ENCODE results near the gene SEMA4D.

Gene SEMA4D

GRCh38 chr9:89342948-89343347 is 155.0 kb downstream of the SEMA4D start:
- DNase-seq: no peak

GRCh38 chr9:89342213-89342612 is 155.7 kb downstream of the SEMA4D start:
- no peak for DNase-seq

- DNase-seq: no peak
Measured at GRCh38 chr9:89340332-89340731, 157.6 kb downstream of the SEMA4D start.

- no peak for DNase-seq
Measured at GRCh38 chr9:89339807-89340206, 158.1 kb downstream of the SEMA4D start.

GRCh38 chr9:89330513-89330912 is 167.4 kb downstream of the SEMA4D start:
- DNase-seq: no peak

- DNase-seq: no peak
Measured at GRCh38 chr9:89329917-89330316, 168.0 kb downstream of the SEMA4D start.

- DNase-seq: no peak
Measured at GRCh38 chr9:89328064-89328463, 169.8 kb downstream of the SEMA4D start.

GRCh38 chr9:89325733-89326132 is 172.2 kb downstream of the SEMA4D start:
- DNase-seq: no peak

- DNase-seq: no peak
Measured at GRCh38 chr9:89323390-89323789, 174.5 kb downstream of the SEMA4D start.

GRCh38 chr9:89319015-89319905 is 178.7 kb downstream of the SEMA4D start:
- no peak for DNase-seq

GRCh38 chr9:89318123-89319014 is 179.5 kb downstream of the SEMA4D start, which contains the start of gene SECISBP2:
Gene SECISBP2 (plus strand): TSS chr9:89318500. CDS start chr9:89318577, 77 bp downstream.
- peak; percentile 93 for DNase-seq

- no peak for DNase-seq
Measured at GRCh38 chr9:89317282-89317681, 180.6 kb downstream of the SEMA4D start.

GRCh38 chr9:89315482-89315881 is 182.4 kb downstream of the SEMA4D start:
- DNase-seq: no peak

GRCh38 chr9:89314955-89315354 is 183.0 kb downstream of the SEMA4D start:
- DNase-seq: no peak

- DNase-seq: no peak
Measured at GRCh38 chr9:89313842-89314241, 184.1 kb downstream of the SEMA4D start.

GRCh38 chr9:89312222-89312571 is 185.7 kb downstream of the SEMA4D start:
- no peak for DNase-seq

- no peak for DNase-seq
Measured at GRCh38 chr9:89311346-89312221, 186.3 kb downstream of the SEMA4D start.

All from NCI-H1436 (cell line).